HG03108 (cell line): ENCODE data around the gene ATRNL1.
"Not testable (repeated sequence)": the region's sequence is repeated elsewhere in the genome, so short reads cannot be mapped to it uniquely, and the experiment has no call there.

Experiments used
- ATAC-seq: cut with Tn5 transposase; IDR thresholded peaks from one replicate; pipeline ENCODE4 v1.9.1; 2021; ENCODE audit warnings: moderate library complexity; ENCODE audit not compliant: unreplicated experiment

The ATRNL1 gene

GRCh38 chr10:115405838-115406237, 312.7 kb downstream of the ATRNL1 start:
- not testable (repeated sequence) for ATAC-seq

- ATAC-seq: no peak
These were observed 316.2 kb downstream of the ATRNL1 start for GRCh38 chr10:115409347-115409746.

DNA sequence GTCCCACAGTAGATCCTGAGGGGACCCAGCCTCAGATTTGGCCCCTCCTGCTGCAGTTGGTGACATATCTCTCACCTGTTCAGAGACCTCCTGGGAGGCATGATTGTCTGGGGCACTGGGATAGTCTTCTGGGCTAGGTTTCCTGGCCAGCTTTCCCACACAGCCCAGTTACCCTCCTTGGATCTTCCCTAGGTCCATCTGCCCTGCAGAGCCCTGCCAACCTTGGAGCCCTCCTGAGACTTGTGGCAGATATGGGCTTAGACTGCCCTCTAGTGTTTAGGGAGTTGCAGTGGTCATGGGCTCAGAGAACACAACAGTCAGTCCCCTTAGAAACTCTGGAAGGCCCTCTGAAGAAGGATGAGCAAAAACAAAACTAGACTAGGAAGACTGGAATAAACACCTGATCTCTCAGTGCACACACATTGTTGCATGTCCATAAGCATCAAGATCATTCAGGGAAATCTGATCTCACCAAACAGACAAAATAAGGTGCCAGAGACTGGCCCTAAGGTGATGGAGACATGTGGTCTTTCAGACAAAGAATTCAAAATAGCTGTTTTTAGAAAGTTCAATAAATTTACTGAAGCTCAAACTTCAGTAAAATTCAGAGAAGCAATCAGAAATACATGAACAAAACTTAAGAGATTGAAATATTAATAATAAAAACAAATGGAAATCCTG, 324.6 kb downstream of the ATRNL1 start:
- ATAC-seq: peak; percentile 89

GRCh38 chr10:115422624-115423023, 329.5 kb downstream of the ATRNL1 start:
- ATAC-seq: no peak

DNA sequence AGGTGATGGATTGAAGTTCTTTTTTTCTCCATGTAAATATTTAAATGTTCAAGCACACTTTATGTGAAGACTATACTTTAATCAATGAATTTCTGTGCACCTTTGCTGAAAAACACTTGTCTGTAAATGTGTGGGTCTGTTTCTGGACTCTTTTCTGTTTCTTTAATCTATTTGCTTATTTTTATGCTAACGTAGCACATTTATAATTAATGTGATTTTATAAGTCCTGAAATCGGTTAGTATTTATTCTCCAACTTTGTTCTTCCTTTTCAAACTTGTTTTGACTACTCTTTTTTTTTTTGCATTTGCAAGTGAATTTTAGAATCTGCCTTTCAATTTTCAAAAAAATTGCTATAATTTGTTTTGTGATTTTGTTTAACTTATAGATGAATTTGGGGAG, 334.4 kb downstream of the ATRNL1 start:
- ATAC-seq: no peak

DNA sequence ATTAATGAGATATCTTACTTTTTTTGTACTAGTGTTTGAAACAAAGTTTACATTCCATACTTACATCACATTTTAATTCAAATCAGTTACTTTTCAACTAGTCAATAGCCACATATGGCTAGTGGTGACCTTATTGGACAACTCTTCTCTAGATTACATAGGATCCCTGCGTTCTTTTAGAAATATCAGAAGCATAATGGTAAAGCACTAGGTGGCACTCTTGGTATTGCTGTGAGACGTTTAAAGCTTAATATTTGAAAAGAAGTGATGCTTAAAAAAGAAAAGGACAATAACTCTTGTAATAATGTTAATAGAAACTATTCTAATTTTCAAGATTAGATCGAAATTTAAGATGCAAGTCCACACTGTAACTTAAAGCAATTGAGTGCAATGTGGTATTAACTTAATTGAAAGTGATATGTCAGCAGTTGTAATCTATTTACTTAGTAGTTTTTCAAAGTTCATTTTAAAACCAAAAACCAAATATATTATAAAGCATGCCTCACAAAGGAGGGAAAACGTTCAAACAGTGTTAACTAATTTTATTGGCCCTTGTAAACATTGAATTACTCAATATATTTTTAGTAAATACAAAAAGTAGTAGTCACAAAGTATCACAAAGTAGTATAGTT, 339.1 kb downstream of the ATRNL1 start:
- ATAC-seq: no peak

DNA sequence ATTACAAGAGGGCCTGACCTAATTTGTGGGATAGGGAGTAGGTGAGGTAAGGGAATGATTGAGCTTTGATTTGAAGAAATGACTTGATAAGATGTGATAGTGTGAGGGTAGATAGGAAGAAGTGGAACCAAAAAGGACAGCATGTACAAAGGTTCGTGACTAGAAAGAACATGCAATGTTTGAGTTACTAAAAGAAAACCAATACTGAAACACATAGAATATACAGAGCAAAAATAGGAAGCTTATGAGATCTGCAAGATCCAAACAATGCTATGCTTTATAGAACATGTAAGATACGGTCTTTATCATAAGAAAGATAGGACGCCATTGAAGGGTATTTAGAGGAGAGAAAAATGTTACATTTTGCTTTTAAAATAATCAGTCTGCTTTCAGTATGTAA, 343.8 kb downstream of the ATRNL1 start:
- ATAC-seq: no peak

DNA sequence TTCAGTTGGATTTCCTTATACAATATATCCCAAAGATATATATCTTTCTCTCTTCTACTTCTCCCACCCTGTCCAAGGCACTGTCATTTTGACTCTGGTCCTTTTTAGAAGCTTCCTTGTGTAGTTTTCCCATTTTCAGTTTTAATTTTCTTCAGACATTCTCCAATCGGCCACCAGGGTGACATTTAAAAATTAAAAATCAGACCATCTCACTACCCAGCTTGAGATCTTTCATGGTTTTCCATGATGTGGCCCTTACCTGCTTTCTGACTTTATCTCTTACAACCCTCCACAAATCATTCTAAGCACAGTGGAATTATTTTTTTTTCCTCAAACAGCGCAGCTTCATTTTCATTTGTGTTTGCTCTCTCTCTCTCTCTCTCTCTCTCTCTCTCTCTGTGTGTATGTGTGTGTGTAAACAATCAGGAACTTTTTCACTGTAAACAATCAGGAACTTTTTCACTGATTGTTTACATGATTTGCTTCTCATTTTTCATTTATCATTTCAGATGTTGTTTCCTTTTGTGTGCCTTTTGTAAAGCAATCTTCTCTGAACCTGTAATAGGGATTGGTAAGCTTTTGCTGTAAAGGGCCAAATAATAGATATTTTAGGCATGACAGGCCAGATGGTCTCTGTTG, 348.9 kb downstream of the ATRNL1 start:
- no peak for ATAC-seq

DNA sequence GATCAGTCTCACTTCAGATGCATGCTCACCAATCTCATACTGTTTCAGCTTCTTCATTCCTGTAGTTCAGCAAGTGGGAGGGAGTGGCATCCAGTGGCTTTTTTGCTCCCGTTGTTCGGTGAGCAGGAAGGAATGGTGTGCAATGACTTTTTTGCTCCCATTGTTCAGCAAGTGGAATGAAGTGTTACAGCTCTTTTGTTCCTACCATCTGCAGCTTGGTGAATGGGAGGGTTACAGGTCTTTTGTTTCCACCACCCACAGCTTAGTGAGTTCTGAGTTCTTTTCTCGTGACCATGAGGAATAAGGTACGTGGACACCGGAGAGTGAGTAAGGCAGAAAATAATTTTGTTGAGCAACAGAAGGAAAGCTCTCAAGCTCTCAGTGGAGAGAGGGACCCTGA, 363.6 kb downstream of the ATRNL1 start:
- no peak for ATAC-seq

- no peak for ATAC-seq
These were observed 390.1 kb downstream of the ATRNL1 start for GRCh38 chr10:115483294-115483693.

DNA sequence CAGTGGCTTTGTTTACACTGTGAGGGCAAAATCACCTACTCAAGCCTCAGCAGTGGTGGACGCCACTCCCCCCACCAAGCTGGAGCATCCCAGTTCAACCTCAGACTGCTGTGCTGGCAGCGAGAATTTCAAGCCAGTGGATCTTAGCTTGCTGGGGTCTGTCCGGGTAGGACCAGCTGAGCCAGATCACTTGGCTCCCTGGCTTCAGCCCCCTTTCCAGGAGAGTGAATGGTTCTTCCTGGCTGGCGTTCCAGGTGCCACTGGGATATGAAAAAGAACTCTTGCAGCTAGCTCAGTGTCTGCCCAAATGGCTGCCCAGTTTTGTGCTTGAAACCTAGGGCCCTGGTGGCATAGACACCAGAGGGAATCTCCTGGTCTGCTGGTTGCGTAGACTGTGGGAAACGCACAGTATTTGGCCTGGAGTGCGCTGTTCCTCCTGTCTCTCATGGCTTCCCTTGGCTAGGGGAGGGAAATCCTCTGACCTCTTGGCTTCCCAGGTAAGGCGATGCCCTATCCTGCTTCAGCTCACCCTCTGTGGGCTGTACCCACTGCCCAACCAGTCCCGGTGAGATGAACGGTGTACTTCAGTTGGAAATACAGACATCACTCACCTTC, 398.5 kb downstream of the ATRNL1 start:
- ATAC-seq: no peak

GRCh38 chr10:115503546-115503945, 410.4 kb downstream of the ATRNL1 start:
- ATAC-seq: no peak

- ATAC-seq: no peak
These were observed 421.7 kb downstream of the ATRNL1 start for GRCh38 chr10:115514895-115515294.

DNA sequence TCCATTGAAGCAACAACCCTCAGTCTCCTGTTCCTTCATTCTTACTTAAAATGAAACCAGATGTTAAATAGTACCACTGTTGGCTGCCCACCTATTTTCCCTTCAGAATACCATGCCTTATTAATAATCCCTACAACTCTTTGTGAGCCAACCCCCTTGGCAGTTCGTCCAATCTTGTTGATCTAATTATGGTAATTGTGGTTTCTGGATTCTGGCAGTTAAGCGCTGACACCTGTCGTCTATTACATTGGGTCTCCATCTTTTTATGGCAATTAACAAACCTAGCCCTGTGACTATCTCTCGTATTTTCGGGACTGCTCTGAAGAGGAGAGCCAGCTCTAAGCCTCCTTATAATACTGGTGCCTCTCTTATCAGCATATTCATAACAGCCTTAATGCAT, 432.0 kb downstream of the ATRNL1 start:
- ATAC-seq: no peak

DNA sequence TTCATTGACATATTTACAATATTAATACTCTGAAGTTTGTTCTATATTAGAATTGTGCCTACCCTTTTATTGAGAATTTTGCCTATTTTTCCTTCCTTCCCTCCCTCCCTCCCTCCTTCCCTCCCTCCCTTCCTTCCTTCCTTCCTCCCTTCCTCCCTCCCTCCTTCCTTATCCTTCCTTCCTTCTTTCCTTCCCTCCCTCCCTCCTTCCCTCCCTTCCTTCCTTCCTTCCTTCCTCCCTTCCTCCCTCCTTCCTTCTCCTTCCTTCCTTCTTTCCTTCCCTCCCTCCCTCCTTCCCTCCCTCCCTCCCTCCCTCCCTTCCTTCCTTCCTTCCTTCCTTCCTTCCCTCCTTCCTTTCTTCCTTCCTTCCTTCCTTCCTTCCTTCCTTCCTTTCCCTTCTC, 434.5 kb downstream of the ATRNL1 start:
- not testable (repeated sequence) for ATAC-seq

DNA sequence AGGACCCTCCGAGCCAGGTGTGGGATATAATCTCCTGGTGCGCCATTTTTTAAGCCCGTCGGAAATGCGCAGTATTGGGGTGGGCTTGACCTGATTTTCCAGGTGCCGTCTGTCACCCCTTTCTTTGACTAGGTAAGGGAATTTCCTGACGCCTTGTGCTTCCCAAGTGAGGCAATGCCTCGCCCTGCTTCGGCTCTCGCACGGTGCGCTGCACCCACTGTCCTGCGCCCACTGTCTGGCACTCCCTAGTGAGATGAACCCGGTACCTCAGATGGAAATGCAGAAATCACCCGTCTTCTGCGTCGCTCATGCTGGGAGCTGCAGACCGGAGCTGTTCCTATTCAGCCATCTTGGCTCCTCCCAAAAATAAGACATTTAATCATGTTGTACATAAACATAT, 443.2 kb downstream of the ATRNL1 start:
- not testable (repeated sequence) for ATAC-seq

DNA sequence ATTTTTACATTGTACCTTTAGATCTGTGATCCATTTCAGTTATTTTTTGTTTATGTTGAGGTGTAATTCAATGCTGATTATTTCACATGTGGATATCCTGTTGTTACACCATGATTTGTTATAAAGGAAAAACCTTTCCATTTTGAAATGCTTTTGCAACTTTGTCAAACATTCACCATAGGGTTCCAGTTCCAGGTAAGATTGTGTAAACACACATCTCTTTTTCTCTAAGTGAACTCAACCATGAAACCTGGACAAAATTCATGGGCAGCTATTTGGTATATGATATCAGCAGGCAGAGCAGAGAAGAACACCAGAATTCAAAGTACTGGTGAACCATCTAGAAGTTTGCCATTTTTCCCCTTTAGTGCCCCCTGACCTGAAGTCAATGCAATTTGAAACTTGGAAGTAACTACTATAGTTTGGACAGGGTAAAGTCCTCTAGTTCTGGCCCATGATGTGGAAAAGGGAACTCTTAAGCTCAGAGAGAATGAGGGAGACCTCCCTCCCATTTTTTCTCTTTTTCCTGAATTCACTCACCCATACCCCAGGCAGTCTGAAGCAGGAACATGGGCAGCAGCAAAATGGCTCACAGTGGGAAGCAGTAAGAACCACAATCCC, 446.1 kb downstream of the ATRNL1 start:
- no peak for ATAC-seq

DNA sequence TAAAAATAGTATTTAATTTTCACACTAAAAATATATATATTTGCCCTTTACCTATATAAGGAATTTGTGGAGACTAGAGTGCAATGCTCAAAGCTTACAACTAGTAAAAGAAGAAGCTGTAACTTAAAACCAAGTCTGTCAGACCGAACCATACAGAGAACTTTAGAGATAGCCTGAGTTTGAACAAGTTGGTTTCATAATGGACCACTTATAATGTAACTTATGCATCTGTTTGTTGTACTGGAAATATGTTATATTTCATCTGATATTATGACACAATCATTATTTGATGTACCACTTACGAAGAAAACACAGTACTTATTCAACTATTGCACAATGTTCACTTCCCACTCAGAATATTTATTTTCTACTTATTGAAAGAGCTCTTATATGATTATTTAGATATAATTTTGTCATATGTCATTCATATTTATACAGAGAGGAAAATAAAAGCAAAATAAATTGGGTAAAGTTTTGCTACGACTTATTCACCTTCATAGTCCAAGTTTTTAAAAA, 462.8 kb downstream of the ATRNL1 start:
- no peak for ATAC-seq

GRCh38 chr10:115558252-115558651, 465.1 kb downstream of the ATRNL1 start:
- no peak for ATAC-seq

- ATAC-seq: no peak
These were observed 473.7 kb downstream of the ATRNL1 start for GRCh38 chr10:115566867-115567266.

DNA sequence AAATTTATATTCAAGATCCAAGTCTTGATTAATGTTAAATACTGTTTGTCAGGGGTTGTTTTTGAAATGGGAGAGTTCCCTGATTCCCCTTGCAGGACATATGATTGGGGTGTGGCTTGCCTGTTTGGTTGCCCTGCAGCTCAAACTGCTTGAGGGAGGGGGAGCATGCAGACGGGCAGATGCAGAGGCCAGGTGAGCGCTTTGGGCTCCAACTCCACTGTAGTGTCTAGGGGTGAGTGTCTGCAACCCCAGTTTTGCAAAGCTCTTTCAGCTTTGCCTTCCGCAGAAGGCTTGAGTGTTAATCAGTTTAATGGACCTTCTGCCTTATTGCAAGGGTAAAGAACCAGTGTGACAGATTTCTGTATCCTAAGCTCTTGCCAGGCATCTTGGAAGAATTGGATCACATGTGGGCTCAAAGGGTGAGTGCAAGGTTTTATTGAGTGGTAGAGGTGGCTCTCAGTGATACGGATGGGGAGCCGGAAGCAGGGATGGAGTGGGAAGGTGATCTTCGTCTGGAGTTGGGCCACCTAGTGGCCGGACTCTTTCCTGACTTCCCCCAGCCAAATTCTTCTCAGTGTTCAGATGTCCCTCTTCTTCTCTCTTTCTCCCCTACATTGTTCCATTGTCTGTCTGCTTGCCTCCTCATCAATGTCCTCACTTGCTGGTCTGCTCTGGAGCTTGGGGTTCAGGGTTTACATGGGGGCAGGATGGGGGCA, 479.7 kb downstream of the ATRNL1 start:
- no peak for ATAC-seq
